Pancreas (tissue), 10 donors: ENCODE measurements around the gene EPB41L3. TPM values are rescaled to one million over a fixed set of nuclear protein-coding genes. Genes with fewer than 3 reads are reported as not detected.

Experiments
- ATAC-seq, 4 donors: fragments of 200-7000 bp; cut with Tn5 transposase; one replicate each; pipeline versions ENCODE4 v1.8.0 to v1.9.1; 2020; ENCODE audit warnings: mild to moderate bottlenecking in 4 of 4, moderate library complexity in 4 of 4
- DNase-seq, 6 donors: peaks; one replicate each; pipeline ENCODE4 v3.0.0-alpha.2; 2020
- FAIRE-seq: peaks from 2 replicates; lab custom pipeline; 2012; peaks lifted over from hg19 to GRCh38; lab: Jason Lieb, UNC
- H3K27ac ChIP-seq, 4 donors: fragments of 200-600 bp; sonication (generic); 1 replicate in 3 of 4; 2 replicates in 1 of 4; pipeline versions ENCODE4 v1.5.0 to v1.8.0; 2020
- H3K27me3 ChIP-seq, 4 donors: fragments of 200-600 bp; one replicate each; pipeline ENCODE4 v1.8.0; 2021
- H3K36me3 ChIP-seq, 3 donors: fragments of 200-600 bp; sonication (generic) in 1 of 3; one replicate each; pipeline versions ENCODE4 v1.5.0 to v1.8.0; 2020 to 2021
- H3K4me1 ChIP-seq, 3 donors: fragments of 200-600 bp; one replicate each; pipeline ENCODE4 v1.8.0; 2021
- H3K4me3 ChIP-seq, 4 donors: fragments of 200-600 bp; sonication (generic) in 2 of 4; one replicate each; pipeline versions ENCODE4 v1.5.0 to v1.8.0; 2020 to 2021
- H3K9me3 ChIP-seq, 4 donors: fragments of 200-600 bp; one replicate each; pipeline ENCODE4 v1.8.0; 2021
- CTCF ChIP-seq, 4 donors: fragments of 200-600 bp; sonication (generic) in 3 of 4; IDR thresholded peaks; one replicate each; pipeline versions ENCODE4 v1.5.0 to v1.8.0; 2021; ENCODE audit warnings: antibody characterized with exemption in 4 of 4
- WGBS, 2 donors: extraction: QIAGEN DNeasy Blood & Tissue Kit; methylation state at CpG; one replicate each; pipeline ENCODE4 v1.1.7; 2013; 5-methylcytosine and 5-hydroxymethylcytosine counted together
- intact Hi-C, 3 donors: fragments of 100-400 bp; cut with DNase I; formaldehyde crosslinking; loops; one replicate each; pipeline versions ENCODE4 v1.11.1 to v1.14.2; 2022
- polyA plus RNA-seq, 2 donors: library from polyadenylated mRNA; stranded (reverse); fragments of 200-250 nt; gene quantifications; one replicate each; pipeline ENCODE4 v1.2.3, GENCODE V29; 2013
- total RNA-seq, 6 donors: library from RNA; stranded (reverse); fragmentation: NEBNext Ultra II Directional in 4 of 6; extraction: Animal tissue kit (Norgen Biotek cat#: 25700) in 4 of 6; gene quantifications; one replicate each; pipeline versions ENCODE4 v1.2.1 to v1.2.4, GENCODE V29; 2021 to 2023
- donor health status: healthy with polysubstance abuse.
- donor health status: DM: no; HTN: no; CAD: no; lungs with moderate emphysema.
- donor health status: DM: no; HTN: no; CAD: no.
- donor health status: control.
- donor health status: control.
- donor health status: Bipolar disorder and iron deficiency.
- donor health status: DM: yes; HTN: yes; CAD: no.
- donor health status: DM: no; HTN: no; CAD: no.
- donor health status: DM: no; HTN: no; CAD: no.
- donor health status: DM: yes; HTN: yes; CAD: no.

The EPB41L3 gene
- total and polyA plus RNA-seq, 8 donors, result 3.8 to 18.3 (median 11.1) TPM

- no peak overlapping the region for H3K27ac ChIP-seq
- FAIRE-seq, result no peak
Observed at GRCh38 chr18:5455674-5456073, 88.1 kb downstream of the EPB41L3 start.

GRCh38 chr18:5452943-5453443 lies 90.8 kb downstream of the EPB41L3 start:
- DNase-seq (no peak), ATAC-seq (no peak), FAIRE-seq (no peak)
- Histone ChIP-seq H3K27ac (no peak overlapping the region), H3K4me1 (no peaks in the 10 kb centered on the region), H3K36me3 (no peaks in the 10 kb centered on the region), H3K27me3 (no peaks in the 10 kb centered on the region), H3K9me3 (no peaks in the 10 kb centered on the region), H3K4me3 (no peak overlapping the region)
- 79 to 91% methylated on average over 2 of the region's 2 CpGs for WGBS, 2 donors
- intact Hi-C loops, result no loop called here
- no peak for TF ChIP-seq CTCF (IDR thresholded peaks at IDR 0.05)

More at GRCh38 chr18:5455674-5456073, 88.1 kb downstream of the EPB41L3 start:
- WGBS, 2 donors, result 84 to 88% methylated on average over 7 of the region's 7 CpGs
- Histone ChIP-seq H3K4me3 (no peak overlapping the region), H3K27me3 (no peaks in the 10 kb centered on the region), H3K4me1 (no peaks in the 10 kb centered on the region), H3K9me3 (no peaks in the 10 kb centered on the region), H3K36me3 (no peaks in the 10 kb centered on the region)
- TF ChIP-seq CTCF (IDR thresholded peaks at IDR 0.05), result no peak
- intact Hi-C loops, result no loop called here
- peak in 1 of 4 donors; percentile 42 for ATAC-seq
- no peak for DNase-seq

- FAIRE-seq (no peak), ATAC-seq (no peak), DNase-seq (no peak)
- no peaks in the 10 kb centered on the region for H3K27me3 ChIP-seq
- no peak overlapping the region for H3K4me3 ChIP-seq
- no peak overlapping the region for H3K27ac ChIP-seq
- TF ChIP-seq CTCF (IDR thresholded peaks at IDR 0.05), result no peak
- 90 to 91% methylated on average over 9 of the region's 9 CpGs for WGBS, 2 donors
- intact Hi-C loops, result no loop called here
- no peaks in the 10 kb centered on the region for H3K4me1 ChIP-seq
- no peaks in the 10 kb centered on the region for H3K36me3 ChIP-seq
- H3K9me3 ChIP-seq, result no peaks in the 10 kb centered on the region
Observed at GRCh38 chr18:5451871-5452270, 91.9 kb downstream of the EPB41L3 start.

GRCh38 chr18:5451150-5451549 lies 92.6 kb downstream of the EPB41L3 start:
- FAIRE-seq (no peak), ATAC-seq (no peak), DNase-seq (no peak)
- no peaks in the 10 kb centered on the region for H3K27me3 ChIP-seq
- H3K9me3 ChIP-seq, result no peaks in the 10 kb centered on the region
- H3K27ac ChIP-seq, result no peak overlapping the region
- H3K4me1 ChIP-seq, result no peaks in the 10 kb centered on the region
- no peak overlapping the region for H3K4me3 ChIP-seq
- intact Hi-C loops, result no loop called here
- no peak for TF ChIP-seq CTCF (IDR thresholded peaks at IDR 0.05)
- no peaks in the 10 kb centered on the region for H3K36me3 ChIP-seq

- no peak for FAIRE-seq
- intact Hi-C loops, result no loop called here
- WGBS, 2 donors, result 70% methylated on average over 4 of the region's 4 CpGs
- Histone ChIP-seq H3K9me3 (no peaks in the 10 kb centered on the region), H3K36me3 (no peaks in the 10 kb centered on the region), H3K27ac (no peak overlapping the region), H3K27me3 (no peaks in the 10 kb centered on the region), H3K4me1 (no peaks in the 10 kb centered on the region), H3K4me3 (no peak overlapping the region)
- TF ChIP-seq CTCF (IDR thresholded peaks at IDR 0.05), result no peak
- DNase-seq, result no peak
- ATAC-seq, result no peak
Observed at GRCh38 chr18:5449858-5450509, 93.8 kb downstream of the EPB41L3 start.
